Thymus (tissue), 11 donors: ENCODE results near the gene RNF169. TPM values are rescaled to one million over a fixed set of nuclear protein-coding genes. Genes with fewer than 3 reads are reported as not detected.

ENCODE experiments used
- DNase-seq, 9 donors: peaks; one replicate each; pipeline ENCODE4 v3.0.0-alpha.2; 2013; ENCODE audit warnings: low spot score in 9 of 9, low read depth in 6 of 9, missing footprints in 1 of 9
- H3K27ac ChIP-seq, 2 donors: one replicate each; pipeline ENCODE4 v1.5.1; 2013; ENCODE audit warnings: control low read depth in 1 of 2, low read depth in 1 of 2, low read length in 1 of 2, mild to moderate bottlenecking in 1 of 2, moderate library complexity in 1 of 2
- H3K27me3 ChIP-seq, 2 donors: one replicate each; pipeline ENCODE4 v1.5.1; 2013; ENCODE audit warnings: low read length in 1 of 2; ENCODE audit not compliant: control insufficient read depth in 2 of 2, insufficient read depth in 1 of 2
- H3K36me3 ChIP-seq, 2 donors: one replicate each; pipeline ENCODE4 v1.5.1; 2013; ENCODE audit warnings: low read length in 1 of 2, mild to moderate bottlenecking in 1 of 2, moderate library complexity in 1 of 2; ENCODE audit not compliant: control insufficient read depth in 2 of 2, insufficient read depth in 2 of 2
- H3K4me1 ChIP-seq, 2 donors: one replicate each; pipeline ENCODE4 v1.5.1; 2013; ENCODE audit warnings: low read length in 2 of 2; ENCODE audit not compliant: control insufficient read depth in 2 of 2, insufficient read depth in 2 of 2
- H3K4me3 ChIP-seq, 2 donors: one replicate each; pipeline ENCODE4 v1.5.1; 2013; ENCODE audit warnings: low read length in 2 of 2, control low read depth in 1 of 2, mild to moderate bottlenecking in 1 of 2
- H3K9me3 ChIP-seq, 2 donors: one replicate each; pipeline ENCODE4 v1.5.1; 2013; ENCODE audit warnings: low read length in 1 of 2, mild to moderate bottlenecking in 1 of 2; ENCODE audit not compliant: control insufficient read depth in 2 of 2, insufficient read depth in 1 of 2
- WGBS: extraction: QIAGEN DNeasy Blood & Tissue Kit; methylation state at CpG from one replicate; pipeline ENCODE4 v1.1.7; 2013; 5-methylcytosine and 5-hydroxymethylcytosine counted together
- polyA plus RNA-seq: library from polyadenylated mRNA; stranded (reverse); fragments of 200-250 nt; gene quantifications from one replicate; pipeline ENCODE4 v1.2.3, GENCODE V29; 2013
- total RNA-seq: library from RNA; stranded (reverse); fragments of 120-200 nt; gene quantifications from one replicate; pipeline ENCODE4 v1.2.4, GENCODE V29; 2013
- donor health status: healthy.

Gene RNF169
- total and polyA plus RNA-seq, 2 donors: 5.5 to 13.0 TPM

DNA sequence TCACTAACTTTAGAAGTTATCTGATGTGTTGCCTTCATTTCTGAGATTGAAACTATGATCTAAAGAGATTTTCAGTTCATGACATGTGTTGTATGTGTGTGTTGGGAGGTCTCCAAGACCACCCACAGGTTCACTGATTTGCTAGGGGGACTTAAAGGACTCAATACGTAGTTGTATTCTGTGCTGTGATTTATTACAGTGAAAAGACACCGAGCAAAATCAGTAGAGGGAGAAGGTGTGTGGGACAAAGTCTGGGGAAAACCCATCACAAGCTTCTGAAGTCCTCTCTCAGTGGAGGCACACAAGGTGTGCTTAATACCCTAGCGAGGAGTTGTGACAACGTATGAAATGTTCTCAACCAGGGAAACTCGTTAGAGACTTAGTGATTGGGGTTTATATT is 35.6 kb downstream of the RNF169 start:
- DNase-seq: no peak
- H3K4me1 ChIP-seq: peaks cover 0 to 8% of the 10 kb centered on the region in 2 donors
- H3K27ac ChIP-seq: no peak overlapping the region
- no peaks in the 10 kb centered on the region for H3K9me3 ChIP-seq
- 93% methylated on average over 5 of the region's 5 CpGs for WGBS
- H3K27me3 ChIP-seq: no peaks in the 10 kb centered on the region
- no peak overlapping the region for H3K4me3 ChIP-seq
- no peaks in the 10 kb centered on the region for H3K36me3 ChIP-seq

DNA sequence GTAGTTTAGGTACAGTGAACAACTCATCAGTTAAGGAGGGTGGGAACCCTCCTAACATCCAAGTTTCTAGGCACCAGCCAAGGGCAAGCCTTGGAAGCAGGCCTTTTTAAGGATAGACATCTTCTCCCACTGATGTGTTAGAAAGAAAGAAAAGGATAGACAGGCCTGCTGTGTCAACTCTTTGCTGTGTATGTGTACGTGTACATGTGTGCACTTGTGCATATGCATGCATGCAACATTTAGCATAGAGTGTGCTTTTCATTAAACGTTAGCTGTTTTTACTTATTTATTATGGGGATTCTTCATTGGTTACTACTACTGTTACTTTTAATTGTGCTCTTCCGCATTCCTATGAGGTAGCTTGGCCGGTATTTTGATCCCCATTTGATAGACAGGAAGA is 36.1 kb downstream of the RNF169 start:
- no peak for DNase-seq
- peaks cover 0 to 8% of the 10 kb centered on the region in 2 donors for H3K4me1 ChIP-seq
- no peak overlapping the region for H3K4me3 ChIP-seq
- no peaks in the 10 kb centered on the region for H3K9me3 ChIP-seq
- 97% methylated on average over 4 of the region's 4 CpGs for WGBS
- no peak overlapping the region for H3K27ac ChIP-seq
- no peaks in the 10 kb centered on the region for H3K27me3 ChIP-seq
- H3K36me3 ChIP-seq: no peaks in the 10 kb centered on the region

DNA sequence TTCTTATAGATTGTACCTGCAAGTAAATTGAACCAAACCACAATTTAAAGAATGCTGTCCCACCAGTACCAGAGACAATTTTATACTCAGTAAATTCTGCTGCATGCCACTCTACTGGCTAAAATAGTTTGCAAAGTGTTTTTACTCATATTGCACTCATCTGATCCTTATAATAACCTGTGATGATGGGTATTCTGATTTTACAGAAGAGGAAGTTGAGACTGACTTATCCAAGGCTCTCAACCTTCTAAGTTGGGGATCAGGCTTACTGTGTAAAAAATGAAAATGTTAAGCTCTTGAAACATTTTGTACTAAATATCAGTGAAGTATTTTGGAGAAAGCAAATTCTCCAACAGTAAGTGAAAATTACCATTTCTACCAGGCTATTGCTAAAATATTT is 37.9 kb downstream of the RNF169 start:
- Histone ChIP-seq H3K27ac (no peak overlapping the region), H3K36me3 (peaks cover 14 to 18% of the 10 kb centered on the region in 2 donors), H3K9me3 (peaks cover 8 to 14% of the 10 kb centered on the region in 2 donors), H3K4me3 (no peak overlapping the region), H3K27me3 (no peaks in the 10 kb centered on the region), H3K4me1 (peaks cover 0 to 8% of the 10 kb centered on the region in 2 donors)
- DNase-seq: no peak

DNA sequence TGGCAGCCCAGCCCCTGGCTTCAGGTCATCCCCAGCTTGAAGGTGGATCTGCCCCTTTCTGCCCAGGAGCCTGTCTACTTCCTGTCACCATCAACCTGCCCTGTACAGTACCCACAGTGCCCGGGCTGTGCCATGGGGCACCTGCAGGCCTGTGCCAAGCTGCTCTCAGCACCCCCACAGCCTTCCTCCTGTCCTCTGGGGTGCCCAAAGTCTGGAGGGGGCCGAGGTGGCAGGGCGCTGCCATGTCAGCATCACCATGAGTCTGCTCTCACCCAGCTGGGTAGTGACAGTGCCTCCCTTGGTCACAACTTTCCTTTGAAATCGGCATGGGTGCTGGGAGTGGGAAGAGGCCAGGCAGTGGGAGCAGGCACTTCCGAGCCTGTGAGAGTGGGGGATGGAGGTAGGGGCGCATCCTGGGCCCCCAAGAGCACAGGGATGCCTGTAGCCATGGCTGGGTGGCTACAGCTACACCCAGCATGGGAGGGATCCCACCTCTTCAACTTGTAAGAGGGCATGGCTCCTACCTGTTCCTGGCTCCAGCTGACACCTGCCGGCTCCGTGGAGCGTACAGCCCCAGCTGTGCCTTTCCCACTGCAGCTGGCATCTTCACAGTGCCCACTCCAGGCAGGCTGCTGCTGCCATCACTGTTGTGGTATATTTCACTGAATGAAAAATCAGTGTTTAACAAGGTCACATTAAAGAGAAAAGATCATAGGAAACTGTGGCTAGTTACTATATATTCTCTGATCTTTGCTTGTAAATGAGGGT is 42.9 kb downstream of the RNF169 start:
- Histone ChIP-seq H3K4me1 (no peaks in the 10 kb centered on the region), H3K4me3 (no peak overlapping the region), H3K36me3 (peaks cover 17 to 31% of the 10 kb centered on the region in 2 donors), H3K27ac (no peak overlapping the region), H3K9me3 (peaks cover 8 to 16% of the 10 kb centered on the region in 2 donors), H3K27me3 (no peaks in the 10 kb centered on the region)
- WGBS: 86% methylated on average over 9 of the region's 9 CpGs
- DNase-seq: no peak

DNA sequence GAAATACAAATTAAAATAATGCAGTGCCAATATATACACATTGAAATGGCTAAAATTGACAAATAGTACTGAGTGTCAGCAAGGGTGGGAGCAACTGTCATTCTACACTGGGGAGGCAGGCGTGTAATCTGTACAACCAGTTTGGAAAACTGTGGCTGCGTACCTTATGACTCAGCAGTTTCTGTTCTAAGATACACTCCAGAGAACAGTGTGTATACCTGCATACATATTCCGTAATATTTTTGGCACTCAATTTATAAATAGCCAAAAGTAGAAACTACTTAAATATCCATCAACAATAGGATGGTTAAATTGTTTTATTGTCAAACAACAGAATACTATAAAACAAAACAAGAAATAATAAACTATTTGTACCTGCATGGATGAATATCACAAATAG is 57.6 kb downstream of the RNF169 start:
- no peak for DNase-seq
- Histone ChIP-seq H3K9me3 (no peaks in the 10 kb centered on the region), H3K36me3 (no peaks in the 10 kb centered on the region), H3K4me3 (no peak overlapping the region), H3K27me3 (no peaks in the 10 kb centered on the region), H3K4me1 (peaks cover 0 to 4% of the 10 kb centered on the region in 2 donors), H3K27ac (no peak overlapping the region)
- WGBS: 98% methylated on average over 3 of the region's 3 CpGs

DNA sequence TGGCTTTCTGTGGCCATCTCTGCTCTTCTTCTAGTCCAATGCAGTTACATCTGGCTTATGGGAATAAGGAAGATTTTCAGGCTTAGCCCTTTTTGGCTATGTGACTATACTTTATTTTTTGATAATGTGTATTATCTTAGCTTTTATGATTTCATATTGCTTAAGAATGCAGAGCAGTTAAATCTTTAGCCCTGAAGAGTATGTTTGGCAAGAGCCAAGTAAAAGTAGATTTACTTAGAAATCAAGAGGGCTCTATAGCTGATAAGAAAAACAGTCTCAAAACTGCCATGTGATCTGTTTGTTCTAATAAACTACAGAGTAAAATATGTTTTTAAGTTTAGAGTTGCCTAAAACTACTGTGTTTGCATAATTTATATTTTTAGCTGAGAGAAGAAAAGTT is 61.2 kb downstream of the RNF169 start:
- peaks cover 0 to 4% of the 10 kb centered on the region in 2 donors for H3K4me1 ChIP-seq
- H3K4me3 ChIP-seq: no peak overlapping the region
- H3K36me3 ChIP-seq: peaks cover 0 to 3% of the 10 kb centered on the region in 2 donors
- H3K27ac ChIP-seq: no peak overlapping the region
- H3K27me3 ChIP-seq: no peaks in the 10 kb centered on the region
- no peaks in the 10 kb centered on the region for H3K9me3 ChIP-seq
- DNase-seq: no peak

DNA sequence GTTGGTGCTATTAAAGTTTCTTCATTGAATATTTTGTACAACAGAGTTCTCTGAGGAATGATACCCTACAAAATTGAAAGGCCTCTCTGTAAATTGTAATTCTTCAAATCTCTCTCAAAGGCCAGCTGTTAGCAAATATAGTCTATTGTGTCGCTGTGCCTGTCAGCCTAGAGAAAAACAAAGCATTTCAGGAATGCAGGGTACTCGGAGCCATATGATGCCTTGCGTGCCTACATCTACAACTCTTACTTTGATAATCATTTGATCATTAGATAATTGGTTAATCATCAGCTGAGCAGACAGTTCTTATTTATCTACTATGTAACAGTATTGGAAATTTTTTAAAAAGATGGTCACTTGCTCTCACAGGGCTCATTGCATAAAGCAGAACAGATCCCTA is 67.3 kb downstream of the RNF169 start:
- H3K36me3 ChIP-seq: peaks cover 0 to 10% of the 10 kb centered on the region in 2 donors
- no peak for DNase-seq
- H3K27me3 ChIP-seq: no peaks in the 10 kb centered on the region
- no peaks in the 10 kb centered on the region for H3K4me1 ChIP-seq
- H3K9me3 ChIP-seq: no peaks in the 10 kb centered on the region
- WGBS: 97% methylated on average over 3 of the region's 3 CpGs
- H3K4me3 ChIP-seq: no peak overlapping the region
- no peak overlapping the region for H3K27ac ChIP-seq

DNA sequence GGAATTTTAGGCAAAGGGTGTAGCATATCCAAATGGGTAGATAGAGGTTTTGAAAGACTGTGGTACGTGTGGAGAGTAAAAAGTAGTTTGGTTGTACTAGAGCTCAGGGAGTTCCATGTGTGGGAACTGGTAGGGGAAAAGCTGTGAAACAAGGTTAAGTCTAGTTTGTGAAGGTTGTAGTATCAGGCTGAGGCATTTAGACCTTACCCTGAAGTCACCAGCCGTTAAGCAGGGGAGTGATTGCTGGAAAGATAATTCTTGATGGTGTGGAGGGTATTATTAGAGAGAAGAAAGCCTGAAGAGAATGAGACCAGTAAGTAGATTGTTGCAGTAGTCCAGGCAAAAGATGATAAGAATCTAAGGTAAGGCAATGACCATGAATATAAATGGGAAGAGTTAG is 68.0 kb downstream of the RNF169 start:
- Histone ChIP-seq H3K27ac (no peak overlapping the region), H3K36me3 (peaks cover 0 to 10% of the 10 kb centered on the region in 2 donors), H3K4me3 (no peak overlapping the region), H3K9me3 (no peaks in the 10 kb centered on the region), H3K27me3 (no peaks in the 10 kb centered on the region), H3K4me1 (no peaks in the 10 kb centered on the region)
- no peak for DNase-seq
- WGBS: 97% methylated on average over 2 of the region's 2 CpGs

DNA sequence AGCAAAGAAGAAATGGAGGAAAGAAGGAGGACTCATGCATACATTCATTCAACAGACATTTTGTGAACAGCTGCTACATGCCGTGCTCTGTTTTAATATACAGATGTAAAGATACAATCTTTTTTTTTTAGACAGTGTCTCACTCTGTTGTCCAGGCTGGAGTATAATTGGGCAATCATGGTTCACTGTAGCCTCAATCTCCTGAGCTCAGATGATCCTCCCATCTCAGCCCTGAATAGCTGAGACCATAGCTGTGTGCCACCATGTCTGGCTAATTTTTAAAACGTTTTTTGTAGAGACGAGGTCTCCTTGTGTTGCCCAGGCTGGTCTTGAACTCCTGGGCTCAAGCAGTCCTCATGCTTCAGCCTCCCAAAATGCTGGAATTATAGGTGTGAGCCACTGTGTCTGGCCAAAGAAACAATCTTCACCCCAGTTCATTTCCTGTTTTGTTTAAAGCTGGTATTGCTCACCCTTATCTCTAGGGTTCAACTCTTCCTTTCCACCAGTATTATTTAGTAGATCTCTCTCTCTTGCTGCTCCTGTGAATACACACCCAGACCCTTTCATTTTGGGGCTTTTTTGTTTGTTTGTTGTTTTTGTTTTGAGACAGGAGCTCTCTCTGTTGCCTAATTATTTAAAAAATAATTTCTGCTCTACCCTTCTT is 69.8 kb downstream of the RNF169 start:
- Histone ChIP-seq H3K36me3 (peaks cover 0 to 7% of the 10 kb centered on the region in 2 donors), H3K9me3 (peaks cover 0 to under 1% of the 10 kb centered on the region in 2 donors), H3K4me1 (no peaks in the 10 kb centered on the region), H3K27ac (no peak overlapping the region), H3K4me3 (no peak overlapping the region), H3K27me3 (no peaks in the 10 kb centered on the region)
- DNase-seq: no peak
- 91% methylated on average over 3 of the region's 3 CpGs for WGBS
